ENCODE measurements around the gene OR51G2.
"Not testable (repeated sequence)": the region's sequence is repeated elsewhere in the genome, so short reads cannot be mapped to it uniquely, and the experiment has no call there.

OR51G2 gene

GRCh38 chr11:4919250-4919649 is at the start of gene OR51G2:
TSS of gene OR51G2 (minus strand) at chr11:4919350. CDS start at chr11:4915663, 3,687 bp downstream.
- DNase-seq (ENCODE audit: low read depth), result no peak

- no peak for DNase-seq (ENCODE audit: low read depth)
These were observed 43.7 kb upstream of the OR51G2 start for GRCh38 chr11:4962816-4963215.

- DNase-seq (ENCODE audit: low read depth), result no peak
These were observed 41.7 kb upstream of the OR51G2 start for GRCh38 chr11:4960877-4961276.

- no peak for DNase-seq (ENCODE audit: low read depth)
These were observed 38.2 kb upstream of the OR51G2 start for GRCh38 chr11:4957396-4957795.

- DNase-seq (ENCODE audit: low read depth), result not testable (repeated sequence)
These were observed 36.5 kb upstream of the OR51G2 start, which contains the start of gene OR51A2 for GRCh38 chr11:4955613-4956012. TSS of gene OR51A2 (minus strand) at chr11:4955713. CDS start at chr11:4955713, 0 bp downstream.

GRCh38 chr11:4947505-4947904 is 28.4 kb upstream of the OR51G2 start, which contains the start of gene OR51A4:
TSS of gene OR51A4 (minus strand) at chr11:4947605. CDS start at chr11:4947100, 505 bp downstream.
- DNase-seq (ENCODE audit: low read depth), result no peak

GRCh38 chr11:4936745-4937144 is 17.6 kb upstream of the OR51G2 start:
- DNase-seq (ENCODE audit: low read depth), result no peak

- DNase-seq (ENCODE audit: low read depth), result no peak
These were observed 13.6 kb upstream of the OR51G2 start for GRCh38 chr11:4932751-4933150.

- no peak for DNase-seq (ENCODE audit: low read depth)
These were observed 7.5 kb upstream of the OR51G2 start for GRCh38 chr11:4926608-4927007.

- no peak for DNase-seq (ENCODE audit: low read depth)
These were observed 5.1 kb upstream of the OR51G2 start, which contains the start of gene OR51G1 for GRCh38 chr11:4924239-4924638. TSS of gene OR51G1 (minus strand) at chr11:4924339. CDS start at chr11:4924339, 0 bp downstream.

GRCh38 chr11:4922304-4922703 is 3.2 kb upstream of the OR51G2 start:
- DNase-seq (ENCODE audit: low read depth), result no peak

- DNase-seq (ENCODE audit: low read depth), result no peak
These were observed 2.6 kb upstream of the OR51G2 start for GRCh38 chr11:4921796-4922195.

GRCh38 chr11:4916581-4916980 is 2.6 kb downstream of the OR51G2 start:
- no peak for DNase-seq (ENCODE audit: low read depth)

- no peak for DNase-seq (ENCODE audit: low read depth)
These were observed 15.7 kb downstream of the OR51G2 start, which contains the start of gene OR51A7 for GRCh38 chr11:4903484-4903883. TSS of gene OR51A7 (plus strand) at chr11:4903783. CDS start at chr11:4907370, 3,587 bp downstream.

GRCh38 chr11:4891996-4892640 is 27.0 kb downstream of the OR51G2 start:
- no peak for DNase-seq (ENCODE audit: low read depth)

- no peak for DNase-seq (ENCODE audit: low read depth)
These were observed 28.9 kb downstream of the OR51G2 start for GRCh38 chr11:4890279-4890678.

GRCh38 chr11:4887591-4887990 is 31.6 kb downstream of the OR51G2 start:
- DNase-seq (ENCODE audit: low read depth), result no peak

GRCh38 chr11:4886186-4886585 is 33.0 kb downstream of the OR51G2 start:
- DNase-seq (ENCODE audit: low read depth), result no peak

- DNase-seq (ENCODE audit: low read depth), result no peak
These were observed 34.8 kb downstream of the OR51G2 start for GRCh38 chr11:4884361-4884760.

- DNase-seq (ENCODE audit: low read depth), result no peak
These were observed 36.6 kb downstream of the OR51G2 start for GRCh38 chr11:4882543-4882942.

- DNase-seq (ENCODE audit: low read depth), result no peak
These were observed 37.2 kb downstream of the OR51G2 start, which contains the start of gene OR51T1 for GRCh38 chr11:4881860-4882500. TSS of gene OR51T1 (plus strand) at chr11:4881900. CDS start at chr11:4881900, 0 bp downstream.

GRCh38 chr11:4881188-4881587 is 38.0 kb downstream of the OR51G2 start:
- no peak for DNase-seq (ENCODE audit: low read depth)

GRCh38 chr11:4865855-4866254 is 53.3 kb downstream of the OR51G2 start:
- no peak for DNase-seq (ENCODE audit: low read depth)
